ENCODE data around the gene RPP25L.
"Not testable (repeated sequence)": the region's sequence is repeated elsewhere in the genome, so short reads cannot be mapped to it uniquely, and the experiment has no call there.

The RPP25L gene, protein sequence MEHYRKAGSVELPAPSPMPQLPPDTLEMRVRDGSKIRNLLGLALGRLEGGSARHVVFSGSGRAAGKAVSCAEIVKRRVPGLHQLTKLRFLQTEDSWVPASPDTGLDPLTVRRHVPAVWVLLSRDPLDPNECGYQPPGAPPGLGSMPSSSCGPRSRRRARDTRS
- 2.5 to 9.0 (median 6.0) reads per million in 17 experiments for total RNA-seq

DNA sequence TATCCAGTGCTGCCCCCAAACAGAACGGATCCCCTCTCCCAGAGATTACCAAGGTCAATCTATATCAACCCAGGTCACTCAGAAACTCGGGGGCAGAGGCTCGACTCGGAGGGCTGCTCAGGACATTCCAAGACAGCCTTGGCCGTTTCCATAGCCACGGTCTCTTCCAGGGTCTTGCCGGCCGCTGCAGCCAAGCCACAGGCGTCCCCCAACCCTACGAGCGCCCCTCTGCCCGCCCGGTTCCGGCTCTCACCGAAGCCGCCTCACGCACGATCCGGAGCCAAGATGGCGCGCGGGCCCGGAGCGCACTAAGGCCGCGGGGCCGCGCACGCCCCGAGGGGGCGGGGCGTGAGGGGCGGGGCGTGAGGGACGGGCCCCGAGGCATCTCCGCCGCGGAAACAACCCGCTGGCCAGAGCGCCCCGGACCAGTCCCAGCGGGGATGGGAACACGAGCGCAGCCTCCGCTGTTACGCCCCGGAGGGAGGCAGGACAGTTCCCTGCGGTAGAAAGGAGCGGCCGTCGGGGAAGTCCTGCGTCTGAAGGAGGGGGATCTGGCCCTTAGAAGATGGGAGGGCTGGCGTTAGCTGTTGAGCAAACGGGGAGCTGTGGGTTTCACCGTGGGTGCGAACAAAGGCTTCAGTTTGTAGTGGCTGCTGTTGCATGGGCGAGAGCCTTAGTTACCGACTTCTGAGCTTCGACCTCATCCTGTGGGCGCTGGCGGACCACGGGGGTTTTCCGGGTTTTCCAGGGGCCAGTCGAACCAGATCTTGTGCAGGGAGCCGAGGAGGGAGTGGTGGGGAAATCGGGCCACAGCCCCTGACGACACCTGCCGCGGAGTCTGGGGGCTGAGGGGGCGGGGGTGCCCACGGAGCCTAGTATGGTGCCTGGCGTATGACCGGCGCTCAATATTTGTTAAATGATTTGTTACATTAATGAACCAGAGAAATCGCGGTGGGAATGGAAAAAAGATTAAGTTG, at the start of gene RPP25L:
RPP25L (minus strand) TSS at position 287 of the 977 bp plus-strand sequence. CDS start 801 bp downstream, outside the sequence.
- peak; percentile 93 to 98 (median 97) for DNase-seq

GRCh38 chr9:34659592-34660253, 47.8 kb upstream of the RPP25L start:
- no peak for DNase-seq

DNA sequence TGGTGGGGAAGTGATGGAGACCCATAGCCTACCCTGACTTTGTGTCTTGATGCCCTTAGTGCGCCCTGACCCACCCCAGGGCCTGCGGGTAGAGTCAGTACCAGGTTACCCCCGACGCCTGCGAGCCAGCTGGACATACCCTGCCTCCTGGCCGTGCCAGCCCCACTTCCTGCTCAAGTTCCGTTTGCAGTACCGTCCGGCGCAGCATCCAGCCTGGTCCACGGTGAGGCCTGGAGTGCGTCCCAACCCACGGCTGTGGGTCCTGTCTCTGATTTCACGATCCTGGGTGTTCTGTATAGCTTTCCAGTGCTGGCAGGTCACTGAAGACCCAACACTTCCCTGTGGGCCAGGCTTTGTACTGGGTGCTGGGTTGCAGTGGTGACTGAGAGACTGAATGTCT, 46.6 kb upstream of the RPP25L start:
- DNase-seq, result no peak

DNA sequence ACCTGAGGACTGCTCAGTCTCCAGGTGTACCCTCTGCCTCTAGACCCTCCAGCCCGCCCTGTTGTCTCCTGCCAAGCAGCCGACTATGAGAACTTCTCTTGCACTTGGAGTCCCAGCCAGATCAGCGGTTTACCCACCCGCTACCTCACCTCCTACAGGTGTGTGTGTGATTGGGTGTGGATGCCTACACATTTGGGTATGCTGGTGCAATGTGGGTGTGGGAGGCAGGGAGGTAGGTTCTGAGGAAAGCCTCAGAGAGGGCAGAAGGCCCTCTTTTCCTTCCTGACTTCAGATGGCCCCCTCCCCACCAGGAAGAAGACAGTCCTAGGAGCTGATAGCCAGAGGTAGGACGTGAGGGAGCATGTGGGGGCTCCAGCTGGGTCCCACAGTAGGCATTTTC, 45.1 kb upstream of the RPP25L start:
- DNase-seq, result no peak

GRCh38 chr9:34655394-34655793, 43.5 kb upstream of the RPP25L start:
- DNase-seq, result no peak

DNA sequence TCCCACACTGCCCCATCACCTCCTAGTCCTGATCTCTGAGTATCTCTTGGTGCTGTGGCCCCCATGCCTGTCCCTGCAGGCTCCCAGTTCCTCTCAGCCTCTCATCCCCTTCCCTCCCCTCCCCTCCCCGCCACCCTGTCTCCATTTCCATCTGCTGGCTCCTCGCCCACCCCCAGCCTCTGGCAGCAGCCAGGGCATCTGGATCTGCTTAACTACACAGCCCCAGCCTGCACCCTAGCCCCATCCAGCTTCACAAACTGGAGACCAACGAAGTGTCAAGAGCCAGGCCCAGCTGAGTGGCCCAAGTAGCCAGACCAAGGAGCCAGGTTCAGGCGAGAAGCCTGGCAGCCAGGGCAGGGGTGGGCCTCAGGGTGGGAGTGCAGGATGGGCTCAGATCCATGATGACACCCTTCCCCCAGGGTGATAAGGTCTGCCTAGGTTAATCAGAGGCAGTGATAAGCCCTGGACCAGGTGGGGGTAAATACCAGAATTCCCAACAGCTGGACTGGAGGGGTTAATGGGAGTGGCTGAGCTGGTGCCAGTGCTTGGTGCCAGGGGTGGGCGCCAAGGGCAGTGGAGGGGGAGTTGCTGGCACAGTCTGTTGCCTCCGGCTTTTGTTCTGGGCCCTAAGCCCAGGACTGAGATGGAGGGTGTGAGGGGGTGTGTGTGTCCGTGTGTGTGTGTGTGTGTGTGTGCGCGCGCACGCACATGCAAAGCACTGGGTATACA, 42.6 kb upstream of the RPP25L start:
- DNase-seq, result no peak

DNA sequence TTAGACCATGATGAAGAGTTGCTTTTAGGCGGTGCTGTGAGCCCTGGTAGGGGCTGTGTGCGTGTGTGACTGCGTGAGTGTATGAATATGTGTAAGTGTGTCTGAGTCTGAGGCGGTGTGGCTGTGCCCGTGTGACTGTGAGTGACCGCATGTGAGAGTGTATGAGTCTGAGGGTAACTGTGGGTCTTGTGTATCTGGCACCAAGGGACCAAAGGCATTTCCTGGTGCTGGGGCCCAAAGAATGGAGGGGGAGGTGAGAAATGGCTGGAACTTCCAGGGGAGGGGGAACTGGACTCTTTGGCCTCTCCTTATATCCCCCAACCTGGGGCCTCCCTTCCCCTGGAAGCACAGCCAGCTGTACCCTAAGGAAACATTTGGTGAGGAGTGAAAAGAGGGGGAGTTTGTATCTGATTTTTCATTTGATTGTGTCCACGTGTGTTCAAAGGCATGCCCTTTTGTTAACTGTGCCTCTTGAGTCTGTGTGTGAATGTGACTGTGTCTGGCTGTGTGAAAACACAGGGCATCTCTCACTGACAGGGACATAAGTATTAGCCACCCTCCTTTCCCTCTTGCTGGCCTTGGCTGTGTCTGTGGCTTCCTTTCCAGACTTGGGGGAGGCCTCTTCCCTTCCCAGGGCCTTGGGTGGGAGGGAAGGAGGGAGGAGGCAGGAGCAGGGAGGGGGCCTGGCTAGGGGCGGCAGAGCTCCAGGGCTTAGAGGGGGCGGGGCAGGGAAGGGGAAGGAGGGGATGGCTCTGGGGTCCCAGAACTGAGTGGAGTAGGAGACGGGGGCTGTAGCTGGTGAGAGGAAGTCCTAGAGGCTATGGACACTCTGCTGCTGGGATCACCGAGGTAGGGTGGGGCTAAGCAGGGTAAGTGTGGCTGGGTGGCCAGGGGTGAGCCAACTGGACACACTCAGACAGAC, 41.5 kb upstream of the RPP25L start:
- DNase-seq, result no peak

DNA sequence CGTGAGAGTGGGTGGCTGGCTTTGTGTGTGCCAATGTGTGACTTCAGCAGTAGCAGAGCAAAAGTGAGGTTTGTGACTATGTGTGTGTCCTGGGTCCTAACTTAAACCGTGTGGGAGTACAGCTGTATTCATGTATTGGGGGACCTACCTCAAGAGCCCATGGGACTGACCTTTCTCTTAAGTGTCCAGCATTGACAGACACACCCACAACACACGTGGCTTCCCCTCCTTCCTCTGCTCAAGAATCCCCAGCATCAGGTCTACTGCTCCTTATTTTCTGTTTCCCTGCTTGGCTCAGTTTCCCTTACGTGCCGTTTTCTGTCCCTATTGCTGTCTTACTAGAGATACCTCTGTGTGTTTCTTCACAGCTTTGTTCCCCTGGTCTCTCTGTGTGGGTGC, 40.7 kb upstream of the RPP25L start:
- no peak for DNase-seq

GRCh38 chr9:34651876-34652601, 40.1 kb upstream of the RPP25L start, which contains the start of gene IL11RA:
Gene IL11RA, plus strand, starts transcription at chr9:34652185. Its CDS starts 3,033 bp downstream, at chr9:34655218.
- DNase-seq, result peak; percentile 48 to 74 (median 70)

DNA sequence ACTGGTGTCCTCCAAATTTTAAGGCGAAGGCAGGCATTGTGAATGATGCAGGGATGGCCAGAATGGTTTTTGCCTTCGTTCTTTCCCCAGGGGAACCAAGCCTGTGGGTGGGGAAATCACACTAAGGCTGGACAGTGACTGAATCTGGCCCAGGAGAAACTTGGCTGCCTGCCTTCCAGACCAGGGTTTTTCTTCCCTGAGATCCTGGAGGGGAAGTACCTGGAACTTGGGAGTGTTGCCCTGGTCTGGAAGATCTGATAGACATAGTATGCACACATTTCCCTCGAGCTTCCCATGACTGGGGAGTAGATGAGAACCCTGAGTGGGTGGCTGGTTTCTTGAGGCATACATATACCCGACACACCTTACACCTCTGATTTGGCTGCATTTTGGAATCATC, 39.4 kb upstream of the RPP25L start:
- DNase-seq, result peak in 1 of 4 experiments; percentile 16

- no peak for DNase-seq
Measured at GRCh38 chr9:34650816-34651215, 38.9 kb upstream of the RPP25L start.

DNA sequence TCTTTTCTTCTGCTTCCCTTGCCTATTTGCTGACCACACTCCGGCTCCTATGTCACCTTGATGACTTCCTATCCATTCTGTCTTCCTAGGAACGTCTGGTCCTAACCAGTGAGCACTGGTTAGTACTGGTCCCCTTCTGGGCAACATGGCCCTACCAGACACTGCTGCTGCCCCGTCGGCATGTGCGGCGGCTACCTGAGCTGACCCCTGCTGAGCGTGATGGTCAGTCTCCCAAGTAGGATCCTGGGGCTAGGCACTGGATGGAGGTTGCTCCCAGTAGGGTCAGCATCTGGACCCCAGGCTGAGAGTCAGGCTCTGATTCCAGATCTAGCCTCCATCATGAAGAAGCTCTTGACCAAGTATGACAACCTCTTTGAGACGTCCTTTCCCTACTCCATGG, 36.8 kb upstream of the RPP25L start:
- DNase-seq, result no peak

DNA sequence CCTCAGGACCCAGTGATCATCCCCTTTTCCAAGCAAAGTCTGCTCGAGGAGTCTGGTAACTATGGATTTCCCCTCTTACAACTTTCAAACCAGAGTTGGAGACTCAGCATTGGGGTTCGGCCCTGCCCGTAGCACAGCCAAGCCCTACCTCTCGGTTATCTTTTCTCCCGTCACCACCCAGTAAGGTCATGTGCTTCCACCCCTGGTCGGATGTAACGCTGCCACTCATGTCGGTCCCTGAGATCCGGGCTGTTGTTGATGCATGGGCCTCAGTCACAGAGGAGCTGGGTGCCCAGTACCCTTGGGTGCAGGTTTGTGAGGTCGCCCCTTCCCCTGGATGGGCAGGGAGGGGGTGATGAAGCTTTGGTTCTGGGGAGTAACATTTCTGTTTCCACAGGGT, 35.8 kb upstream of the RPP25L start:
- DNase-seq, result no peak

DNA sequence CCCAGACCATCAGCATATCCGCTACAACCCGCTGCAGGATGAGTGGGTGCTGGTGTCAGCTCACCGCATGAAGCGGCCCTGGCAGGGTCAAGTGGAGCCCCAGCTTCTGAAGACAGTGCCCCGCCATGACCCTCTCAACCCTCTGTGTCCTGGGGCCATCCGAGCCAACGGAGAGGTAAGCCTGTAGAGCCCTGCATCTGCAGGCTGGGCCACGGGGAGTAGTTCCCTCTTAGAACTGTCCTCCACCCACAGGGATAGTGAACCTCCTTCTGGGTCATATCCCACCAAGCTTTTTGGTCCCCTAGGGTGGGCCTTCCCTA, 35.1 kb upstream of the RPP25L start:
- DNase-seq, result no peak

DNA sequence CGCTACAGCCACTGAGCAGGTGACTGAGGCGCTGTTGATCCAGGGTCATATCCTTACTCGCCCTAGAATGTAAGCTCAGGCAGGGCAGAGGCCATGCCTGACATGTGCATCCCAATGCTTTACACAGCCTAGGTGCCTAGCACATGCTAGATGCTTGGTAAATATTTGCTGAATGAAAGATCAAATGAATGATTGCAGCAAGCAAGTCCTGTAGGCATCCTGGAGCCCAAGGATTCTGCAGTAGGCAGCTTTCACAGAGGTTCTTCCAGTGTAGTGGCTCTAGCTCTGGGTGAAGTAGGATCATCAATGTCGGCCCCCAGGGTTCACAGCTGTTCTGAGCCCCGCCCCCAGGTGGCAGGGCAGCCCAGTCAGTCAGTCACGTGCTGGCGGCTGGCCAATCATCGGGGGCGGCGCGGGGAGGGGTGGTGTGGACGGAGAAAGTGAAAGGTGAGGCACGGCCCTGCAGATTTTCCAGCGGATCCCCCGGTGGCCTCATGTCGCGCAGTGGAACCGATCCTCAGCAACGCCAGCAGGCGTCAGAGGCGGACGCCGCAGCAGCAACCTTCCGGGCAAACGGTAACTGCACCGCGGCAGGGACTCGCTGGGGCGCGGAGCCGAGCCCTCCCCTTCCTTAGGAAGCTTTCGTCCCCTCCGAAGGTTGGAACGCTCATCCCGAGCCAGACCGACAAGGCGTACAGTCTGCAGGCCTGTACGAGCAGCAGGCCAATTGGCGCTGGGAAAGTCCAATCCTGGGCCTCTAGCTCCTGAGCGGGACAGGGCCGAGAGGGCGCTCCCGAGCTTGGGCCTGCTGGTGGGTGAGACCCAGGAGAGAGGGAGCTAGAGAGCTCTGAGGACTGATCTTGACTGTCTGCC, 34.5 kb upstream of the RPP25L start, which contains the start of gene GALT:
GALT (plus strand) TSS at position 465 of the 873 bp plus-strand sequence; CDS start at position 495, 30 bp downstream.
- DNase-seq, result peak; percentile 88 to 95 (median 92)

GRCh38 chr9:34644766-34645314, 32.9 kb upstream of the RPP25L start:
- DNase-seq, result no peak

GRCh38 chr9:34642679-34643078, 30.8 kb upstream of the RPP25L start:
- DNase-seq, result no peak

- DNase-seq, result not testable (repeated sequence)
Measured at GRCh38 chr9:34639322-34639721, 27.4 kb upstream of the RPP25L start.

DNA sequence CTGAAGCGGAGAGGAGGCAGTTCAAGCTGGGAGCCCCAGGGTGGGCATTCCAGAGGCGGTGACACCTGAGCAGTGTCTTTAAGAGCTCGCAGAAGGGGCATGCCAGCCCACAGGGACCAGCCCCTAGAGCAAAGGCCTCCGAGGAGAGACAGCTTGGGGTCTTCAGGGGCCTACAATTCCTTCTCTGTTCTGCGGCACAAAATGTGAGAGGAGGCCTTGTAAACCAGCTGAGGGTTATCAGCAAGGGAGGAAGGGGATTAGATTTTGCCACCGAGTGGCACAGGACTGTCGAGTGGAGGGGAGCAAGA, 26.2 kb upstream of the RPP25L start:
- no peak for DNase-seq
